OCI-LY7 (cell line): ENCODE measurements around the gene RAB30. TPM values are rescaled to one million over a fixed set of nuclear protein-coding genes. Genes with fewer than 3 reads are reported as not detected.
"Not testable (repeated sequence)": the region's sequence is repeated elsewhere in the genome, so short reads cannot be mapped to it uniquely, and the experiment has no call there.

Experiments
- BruUV-seq: library from RNA; stranded (reverse); fragments of 400-500 nt; replicated peaks from 2 replicates; lab custom pipeline; 2021; lab: Mats Ljungman, UMichigan
- CTCF ChIA-PET: fragments of 300-600 bp; sonication (Branson Sonifier 250); formaldehyde crosslinking; loops from one replicate; lab custom pipeline; 2022; ENCODE audit warnings: antibody characterized with exemption; ENCODE audit not compliant: unreplicated experiment; lab: Charles Lee
- POLR2A ChIA-PET: fragments of 300-600 bp; sonication (Branson Sonifier 250); formaldehyde crosslinking; loops from one replicate; lab custom pipeline; 2022; ENCODE audit warnings: antibody characterized with exemption; lab: Charles Lee
- DNase-seq: peaks from one replicate; pipeline ENCODE4 v3.0.0-alpha.2; 2015; ENCODE audit warnings: low spot score
- H2AFZ ChIP-seq: fragments of 200-600 bp; sonication (generic), shearing (Covaris generic); 2 replicates; pipeline ENCODE4 v1.6.1; 2014; ENCODE audit warnings: mild to moderate bottlenecking, antibody characterized with exemption, low read length, moderate library complexity
- H3K27ac ChIP-seq: fragments of 200-600 bp; sonication (generic); 2 replicates; pipeline ENCODE4 v1.5.1; 2014; ENCODE audit warnings: mixed run types, low read depth, mild to moderate bottlenecking, moderate library complexity, low read length, inconsistent platforms; ENCODE audit not compliant: poor library complexity, severe bottlenecking
- H3K36me3 ChIP-seq: fragments of 200-600 bp; sonication (generic); 2 replicates; pipeline ENCODE4 v1.6.1; 2014; ENCODE audit warnings: mild to moderate bottlenecking, antibody characterized with exemption, low read length, moderate library complexity, mixed read lengths; ENCODE audit not compliant: insufficient read depth
- H3K4me1 ChIP-seq: fragments of 200-600 bp; sonication (generic); 2 replicates; pipeline ENCODE4 v1.5.1; 2014; ENCODE audit warnings: mild to moderate bottlenecking, low read length; ENCODE audit not compliant: insufficient read depth, poor library complexity, severe bottlenecking
- H3K4me2 ChIP-seq: fragments of 200-600 bp; sonication (generic); 2 replicates; pipeline ENCODE4 v1.6.1; 2014; ENCODE audit warnings: mild to moderate bottlenecking, low read length
- H3K4me3 ChIP-seq: fragments of 200-600 bp; sonication (generic); 2 replicates; pipeline ENCODE4 v1.5.1; 2014; ENCODE audit warnings: mild to moderate bottlenecking, low read depth, low read length; ENCODE audit not compliant: poor library complexity, severe bottlenecking
- H3K79me2 ChIP-seq: fragments of 200-600 bp; sonication (generic); 2 replicates; pipeline ENCODE4 v1.6.1; 2016; ENCODE audit warnings: low read depth, mild to moderate bottlenecking, low read length, moderate library complexity, mixed read lengths; ENCODE audit not compliant: insufficient read depth
- H3K9me2 ChIP-seq: fragments of 200-600 bp; sonication (generic); 2 replicates; pipeline ENCODE4 v1.6.1; 2016; ENCODE audit warnings: mild to moderate bottlenecking, low read length, mixed read lengths; ENCODE audit not compliant: insufficient read depth
- H3K9me3 ChIP-seq: fragments of 200-600 bp; sonication (generic); 2 replicates; pipeline ENCODE4 v1.6.1; 2014; ENCODE audit warnings: mild to moderate bottlenecking, mixed run types, low read length, mixed read lengths
- H4K20me1 ChIP-seq: fragments of 200-600 bp; sonication (generic); 2 replicates; pipeline ENCODE4 v1.6.1; 2014; ENCODE audit warnings: mild to moderate bottlenecking, antibody characterized with exemption, low read length, moderate library complexity, mixed read lengths; ENCODE audit not compliant: insufficient read depth
- EZH2phosphoT487 ChIP-seq: fragments of 200-600 bp; sonication (generic); IDR thresholded peaks from 2 replicates; pipeline ENCODE4 v1.6.1; 2018; ENCODE audit warnings: low read depth, borderline replicate concordance, mild to moderate bottlenecking, mixed run types, antibody characterized with exemption, low read length, moderate library complexity, mixed read lengths
- intact Hi-C: fragments of 100-400 bp; cut with micrococcal nuclease; formaldehyde crosslinking; loops from one replicate; pipeline ENCODE4 v1.10.0; 2022; ENCODE audit not compliant: unreplicated experiment
- total RNA-seq, 2 experiments: library from RNA; depleted of rRNA in 1 of 2; stranded (reverse); fragments of >200 nt in 1 of 2; shearing (Covaris generic) in 1 of 2; gene quantifications; 2 replicates each; pipeline ENCODE4 v1.2.3, GENCODE V29; 2014 to 2022
- TF ChIP-seq, protein P1 (sequence below): fragments of 200-600 bp; sonication (generic); conservative IDR thresholded peaks from 2 replicates; pipeline ENCODE4 v1.5.1; 2014; ENCODE audit warnings: mild to moderate bottlenecking, antibody characterized with exemption, low read length, moderate library complexity, mixed read lengths

RAB30 gene
- total RNA-seq, 2 experiments from 2014 or later = 33.3 to 132 TPM

DNA sequence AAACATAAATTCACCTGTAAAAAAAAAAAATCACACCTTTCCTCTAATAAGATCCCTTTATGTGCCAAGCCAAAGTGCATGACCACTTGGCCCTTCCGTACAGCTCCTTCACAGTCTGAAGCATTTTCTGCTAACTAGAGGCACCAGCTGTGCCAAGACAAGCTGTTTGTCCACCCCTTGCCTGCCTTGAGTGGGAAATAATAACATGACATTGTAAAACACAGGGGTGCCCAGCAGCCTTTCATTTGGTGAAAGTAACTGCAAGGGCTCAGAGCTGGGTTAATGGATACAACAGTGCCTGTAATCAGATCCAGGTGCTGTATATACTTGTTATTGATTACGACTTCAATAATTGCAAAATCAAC is 110.9 kb downstream of the RAB30 start:
- Histone ChIP-seq H3K36me3 (peaks cover 23% of the 10 kb centered on the region), H3K4me2 (peak overlapping the region; percentile 81)

GRCh38 chr11:82959987-82960778 is 111.5 kb downstream of the RAB30 start:
- Histone ChIP-seq H3K9me2 (no peaks in the 10 kb centered on the region), H2AFZ (peak overlapping the region; percentile 70), H3K4me3 (peak overlapping the region; percentile 54), H3K4me2 (peak overlapping the region; percentile 81), H3K79me2 (no peaks in the 10 kb centered on the region), H3K9me3 (peaks cover 40% of the 10 kb centered on the region; the same call in 1 of the 2 replicates), H3K36me3 (peaks cover 23% of the 10 kb centered on the region), H3K4me1 (peaks cover 66% of the 10 kb centered on the region), H3K27ac (peak overlapping the region; percentile 89), H4K20me1 (no peaks in the 10 kb centered on the region)
- ChIA-PET CTCF (interaction anchor here (0.5 to 1.0 kb wide), 2 partner anchors 53 to 746 kb away, joined by 3 to 4 read pairs; no protein-coding TSS in a partner anchor), POLR2A (interaction anchor here (0.7 to 8.4 kb wide), 19 partner anchors 11 to 197 kb away, joined by 3 to 83 read pairs (median 7); partner anchors contain the start of gene PCF11)
- intact Hi-C loops = loop anchor here (2.0 kb wide), 1 partner anchor 33 kb away; no protein-coding TSS in a partner anchor
- TF ChIP-seq, protein P1, sequence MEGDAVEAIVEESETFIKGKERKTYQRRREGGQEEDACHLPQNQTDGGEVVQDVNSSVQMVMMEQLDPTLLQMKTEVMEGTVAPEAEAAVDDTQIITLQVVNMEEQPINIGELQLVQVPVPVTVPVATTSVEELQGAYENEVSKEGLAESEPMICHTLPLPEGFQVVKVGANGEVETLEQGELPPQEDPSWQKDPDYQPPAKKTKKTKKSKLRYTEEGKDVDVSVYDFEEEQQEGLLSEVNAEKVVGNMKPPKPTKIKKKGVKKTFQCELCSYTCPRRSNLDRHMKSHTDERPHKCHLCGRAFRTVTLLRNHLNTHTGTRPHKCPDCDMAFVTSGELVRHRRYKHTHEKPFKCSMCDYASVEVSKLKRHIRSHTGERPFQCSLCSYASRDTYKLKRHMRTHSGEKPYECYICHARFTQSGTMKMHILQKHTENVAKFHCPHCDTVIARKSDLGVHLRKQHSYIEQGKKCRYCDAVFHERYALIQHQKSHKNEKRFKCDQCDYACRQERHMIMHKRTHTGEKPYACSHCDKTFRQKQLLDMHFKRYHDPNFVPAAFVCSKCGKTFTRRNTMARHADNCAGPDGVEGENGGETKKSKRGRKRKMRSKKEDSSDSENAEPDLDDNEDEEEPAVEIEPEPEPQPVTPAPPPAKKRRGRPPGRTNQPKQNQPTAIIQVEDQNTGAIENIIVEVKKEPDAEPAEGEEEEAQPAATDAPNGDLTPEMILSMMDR = no peak
- TF ChIP-seq EZH2phosphoT487 = no peak
- BruUV-seq = no TSS peak
- DNase-seq = peak; percentile 81

More for the DNA sequence above, 110.9 kb downstream of the RAB30 start:
- no peaks in the 10 kb centered on the region for H4K20me1 ChIP-seq
- no peaks in the 10 kb centered on the region for H3K9me2 ChIP-seq
- CTCF ChIA-PET = interaction anchor here (0.5 to 1.0 kb wide), 2 partner anchors 54 to 746 kb away, joined by 3 to 4 read pairs; no protein-coding TSS in a partner anchor
- no peak for TF ChIP-seq EZH2phosphoT487
- TF ChIP-seq, protein P1 = no peak
- DNase-seq = peak; percentile 54
- peak overlapping the region; percentile 89 for H3K27ac ChIP-seq
- POLR2A ChIA-PET = interaction anchor here (0.7 to 8.4 kb wide), 16 partner anchors 10 to 196 kb away, joined by 3 to 83 read pairs (median 8); partner anchors contain the start of gene PCF11
- no peaks in the 10 kb centered on the region for H3K79me2 ChIP-seq
- no TSS peak for BruUV-seq
- H3K9me3 ChIP-seq = peaks cover 40% of the 10 kb centered on the region; the same call in 1 of the 2 replicates
- H2AFZ ChIP-seq = peak overlapping the region; percentile 70
- H3K4me3 ChIP-seq = peak overlapping the region; percentile 54
- intact Hi-C loops = loop anchor here (2.0 kb wide), 1 partner anchor 34 kb away; no protein-coding TSS in a partner anchor
- peaks cover 67% of the 10 kb centered on the region for H3K4me1 ChIP-seq

DNA sequence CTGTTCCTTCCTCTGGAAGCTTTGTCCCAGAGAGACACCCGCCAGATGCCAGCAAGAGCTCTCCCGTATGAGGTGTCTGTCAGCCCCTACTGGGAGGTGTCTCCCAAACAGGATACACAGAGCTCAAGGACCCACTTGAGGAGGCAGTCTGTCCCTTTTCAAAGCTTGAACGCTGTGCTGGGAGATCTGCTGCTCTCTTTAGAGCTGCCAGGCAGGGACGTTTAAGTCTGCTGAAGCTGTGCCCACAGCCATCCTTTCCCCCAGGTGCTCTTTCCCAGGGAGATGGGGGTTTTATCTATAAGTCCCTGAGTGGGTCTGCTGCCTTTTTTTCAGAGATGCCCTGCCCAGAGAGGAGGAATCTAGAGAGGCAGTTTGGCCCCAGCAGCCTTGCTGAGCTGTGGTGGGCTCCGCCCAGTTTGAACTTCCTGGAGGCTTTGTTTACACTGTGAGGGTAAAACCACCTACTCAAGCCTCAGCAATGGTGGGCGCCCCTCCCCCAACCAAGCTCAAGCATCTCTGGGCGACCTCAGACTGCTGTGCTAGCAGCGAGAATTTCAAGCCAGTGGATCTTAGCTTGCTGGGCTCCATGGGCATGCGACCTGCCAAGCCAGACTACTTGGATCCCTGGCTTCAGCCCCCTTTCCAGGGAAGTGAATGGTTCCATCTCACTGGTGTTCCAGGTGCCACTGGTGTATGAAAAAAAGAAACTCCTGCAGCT is 115.8 kb downstream of the RAB30 start:
- Histone ChIP-seq H3K4me1 (peaks cover 52% of the 10 kb centered on the region), H3K27ac (peak overlapping the region; percentile 50), H2AFZ (peak overlapping the region; percentile 65), H3K36me3 (peaks cover 23% of the 10 kb centered on the region), H3K4me2 (peak overlapping the region; percentile 53), H3K9me3 (peaks cover 38% of the 10 kb centered on the region; the same call in 1 of the 2 replicates), H3K4me3 (peak overlapping the region; percentile 24)
- DNase-seq = peak; percentile 73
- ChIA-PET POLR2A (interaction anchor here (0.6 to 2.3 kb wide), 13 partner anchors 8 to 113 kb away, joined by 3 to 18 read pairs (median 3); partner anchors contain the start of gene DDIAS), CTCF (interaction anchor here (1.0 to 1.5 kb wide), 2 partner anchors 9 kb away, joined by 3 to 5 read pairs; no protein-coding TSS in a partner anchor)
- H4K20me1 ChIP-seq, intact Hi-C loops, BruUV-seq, H3K79me2 ChIP-seq, H3K9me2 ChIP-seq: not testable (repeated sequence)

- BruUV-seq, CTCF ChIA-PET: not testable (repeated sequence)
Observed at GRCh38 chr11:82950502-82950901, 121.2 kb downstream of the RAB30 start.

More at GRCh38 chr11:82950502-82950901, 121.2 kb downstream of the RAB30 start:
- H3K4me2 ChIP-seq, H3K36me3 ChIP-seq, H3K27ac ChIP-seq, H3K79me2 ChIP-seq, intact Hi-C loops, H2AFZ ChIP-seq, DNase-seq, H3K9me2 ChIP-seq, H3K4me3 ChIP-seq, H4K20me1 ChIP-seq: not testable (repeated sequence)
- POLR2A ChIA-PET = interaction anchor here (2.9 to 9.5 kb wide), 2 partner anchors 10 to 20 kb away, joined by 14 to 83 read pairs; no protein-coding TSS in a partner anchor
- Histone ChIP-seq H3K4me1 (peaks cover 19% of the 10 kb centered on the region), H3K9me3 (peaks cover 20% of the 10 kb centered on the region)
